K562 (cell line): ENCODE measurements around the gene DDR1. TPM values are rescaled to one million over a fixed set of nuclear protein-coding genes. Genes with fewer than 3 reads are reported as not detected.

Experiments
- AFF4 ChIP-seq: sonication (generic); formaldehyde crosslinking; IDR thresholded peaks from 2 replicates; pipeline ENCODE4 v1.8.0; 2023; ENCODE audit warnings: mild to moderate bottlenecking, missing genetic modification reagents
- ATF3 ChIP-seq, 2 experiments: fragments of 450-650 bp in 1 of 2; sonication (generic) in 1 of 2; formaldehyde crosslinking in 1 of 2; IDR thresholded peaks in 1 of 2; conservative IDR thresholded peaks in 1 of 2; 2 replicates each; pipeline versions ENCODE4 v1.6.1 to v1.8.1; 2016 to 2023; ENCODE audit warnings: mild to moderate bottlenecking in 2 of 2, moderate library complexity in 2 of 2, inconsistent platforms in 1 of 2, missing genetic modification reagents in 1 of 2
- BCOR ChIP-seq: fragments of 450-650 bp; IDR thresholded peaks from 2 replicates; pipeline ENCODE4 v1.6.1; 2016
- HOXB6 ChIP-seq: fragments of 250-450 bp; sonication (Bioruptor Pico); IDR thresholded peaks from 2 replicates; pipeline ENCODE4 v1.5.1; 2022; ENCODE audit warnings: mild to moderate bottlenecking, borderline replicate concordance
- MIER1 ChIP-seq: fragments of 450-650 bp; IDR thresholded peaks from 2 replicates; pipeline ENCODE4 v1.6.1; 2016; ENCODE audit warnings: antibody characterized with exemption, mild to moderate bottlenecking, low read depth
- NFE2 ChIP-seq: IDR thresholded peaks from 2 replicates; pipeline ENCODE4 v1.6.1; 2014; ENCODE audit warnings: antibody characterized with exemption, low read depth
- NONO ChIP-seq, 2 experiments: fragments of 200-400 bp in 1 of 2; fragments of 450-650 bp in 1 of 2; formaldehyde crosslinking in 1 of 2; IDR thresholded peaks; 2 replicates each; pipeline ENCODE4 v1.6.1; 2017; ENCODE audit warnings: low read depth in 2 of 2, mild to moderate bottlenecking in 2 of 2, moderate library complexity in 2 of 2, low read length in 1 of 2
- NR4A1 ChIP-seq, 2 experiments: fragments of 250-450 bp in 1 of 2; fragments of 450-650 bp in 1 of 2; sonication (Bioruptor Pico) in 1 of 2; IDR thresholded peaks; 2 replicates each; pipeline versions ENCODE4 v1.4.0 to v1.6.1; 2016 to 2020; ENCODE audit warnings: mild to moderate bottlenecking in 2 of 2, missing compliant biosample characterization in 1 of 2, missing genetic modification characterization in 1 of 2, moderate library complexity in 1 of 2
- PTRF ChIP-seq: fragments of 450-650 bp; IDR thresholded peaks from 2 replicates; pipeline ENCODE4 v1.6.1; 2016; ENCODE audit warnings: mild to moderate bottlenecking, missing genetic modification characterization, missing compliant biosample characterization
- PTTG1 ChIP-seq: fragments of 450-650 bp; IDR thresholded peaks from 2 replicates; pipeline ENCODE4 v1.6.1; 2016; ENCODE audit warnings: low read depth, mild to moderate bottlenecking, missing genetic modification characterization, missing compliant biosample characterization
- ZBTB43 ChIP-seq: sonication (generic); formaldehyde crosslinking; IDR thresholded peaks from 2 replicates; pipeline ENCODE4 v1.8.0; 2023; ENCODE audit warnings: mild to moderate bottlenecking, missing genetic modification reagents
- ZNF134 ChIP-seq: fragments of 250-450 bp; sonication (Bioruptor Pico); conservative IDR thresholded peaks from 2 replicates; pipeline ENCODE4 v1.4.0; 2020
- ZNF551 ChIP-seq: fragments of 250-450 bp; sonication (Bioruptor Pico); IDR thresholded peaks from 2 replicates; pipeline ENCODE4 v1.5.0; 2021; ENCODE audit warnings: mild to moderate bottlenecking, moderate library complexity
- ZNF707 ChIP-seq: fragments of 250-450 bp; sonication (Bioruptor Pico); conservative IDR thresholded peaks from 2 replicates; pipeline ENCODE4 v1.8.0; 2022; ENCODE audit warnings: inconsistent platforms, mild to moderate bottlenecking, moderate library complexity
- ZNF75A ChIP-seq: fragments of 450-650 bp; formaldehyde crosslinking; IDR thresholded peaks from 2 replicates; pipeline ENCODE4 v1.4.0; 2020; ENCODE audit warnings: mild to moderate bottlenecking
- polyA plus RNA-seq, 8 experiments: library from polyadenylated mRNA; depleted of rRNA in 4 of 8; stranded (reverse) in 5 of 8; unstranded in 3 of 8; fragments of >200 nt; fragmentation: Nextera tagmentation in 2 of 8; fragmentation: Illumina TruSeq in 1 of 8; extraction: Ambion mirVana in 2 of 8; extraction: Trizol in 1 of 8; gene quantifications; 2 replicates each; pipeline versions ENCODE4 v1.2.1 to v1.2.3, GENCODE V29; 2011 to 2014; ENCODE audit warnings: inconsistent platforms in 1 of 8, missing spikeins in 1 of 8
- total RNA-seq, 7 experiments: library from RNA; depleted of rRNA in 6 of 7; stranded (reverse); fragments of >200 nt in 6 of 7; fragmentation: Illumina TruSeq in 2 of 7; extraction: Trizol in 2 of 7; gene quantifications; 2 replicates each; pipeline versions ENCODE4 v1.2.1 to v1.2.3, GENCODE V29; 2011 to 2021; ENCODE audit warnings: low replicate concordance in 1 of 7
- TF ChIP-seq, protein P1 (sequence below): sonication (generic); formaldehyde crosslinking; IDR thresholded peaks from 2 replicates; pipeline ENCODE4 v1.5.0; 2020; ENCODE audit warnings: missing genetic modification reagents
- TF ChIP-seq, protein P2 (sequence below), 3 experiments: IDR thresholded peaks in 2 of 3; conservative IDR thresholded peaks in 1 of 3; 2 replicates each; pipeline ENCODE4 v1.5.1; 2011 to 2012; ENCODE audit warnings: low read length in 3 of 3, mild to moderate bottlenecking in 3 of 3, control low read depth in 2 of 3, improper control_type of control experiment in 1 of 3, inconsistent platforms in 1 of 3, low read depth in 1 of 3, mixed read lengths in 1 of 3, moderate library complexity in 1 of 3; ENCODE audit not compliant: insufficient read depth in 2 of 3

Gene DDR1
- total and polyA plus RNA-seq, 9 of the 15 experiments (the other 6 are each of a cell fraction or from before 2014, with no cell fraction given), result 1.4 to 44.6 (median 12.2) TPM

GRCh38 chr6:30885999-30886896, 1.9 kb downstream of the DDR1 start (continued):
- TF ChIP-seq ZNF707 (CRISPR knock-in tag) (no peak), NFE2 (0 out of 2 replicates have a peak, but pooled peaks have one; percentile 5), BCOR (no peak), NONO (IDR thresholded peaks at IDR 0.05; ENCODE audit: low read depth in 2 of 2, low read length in 1 of 2) (peak in 1 of 2 experiments; percentile 28; a peak in 1 of 4 replicates), NR4A1 (CRISPR knock-in tag; IDR thresholded peaks at IDR 0.05) (no peak), NR4A1 (tag; IDR thresholded peaks at IDR 0.05) (no peak), ZNF75A (CRISPR knock-in tag) (no peak), PTTG1 (tag) (no peak), ZBTB43 (no peak), ATF3 (IDR thresholded peaks at IDR 0.05) (peak; percentile 94), ATF3 (CRISPR knock-in tag; conservative IDR thresholded peaks at IDR 0.05) (0 out of 2 replicates have a peak, but pooled peaks have one; percentile 44), MIER1 (no peak), PTRF (no peak), ZNF551 (CRISPR knock-in tag) (no peak), HOXB6 (CRISPR knock-in tag) (no peak), AFF4 (no peak), ZNF134 (CRISPR knock-in tag) (no peak)
- TF ChIP-seq, protein P1, sequence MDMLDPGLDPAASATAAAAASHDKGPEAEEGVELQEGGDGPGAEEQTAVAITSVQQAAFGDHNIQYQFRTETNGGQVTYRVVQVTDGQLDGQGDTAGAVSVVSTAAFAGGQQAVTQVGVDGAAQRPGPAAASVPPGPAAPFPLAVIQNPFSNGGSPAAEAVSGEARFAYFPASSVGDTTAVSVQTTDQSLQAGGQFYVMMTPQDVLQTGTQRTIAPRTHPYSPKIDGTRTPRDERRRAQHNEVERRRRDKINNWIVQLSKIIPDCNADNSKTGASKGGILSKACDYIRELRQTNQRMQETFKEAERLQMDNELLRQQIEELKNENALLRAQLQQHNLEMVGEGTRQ, result no peak
- TF ChIP-seq, protein P2, sequence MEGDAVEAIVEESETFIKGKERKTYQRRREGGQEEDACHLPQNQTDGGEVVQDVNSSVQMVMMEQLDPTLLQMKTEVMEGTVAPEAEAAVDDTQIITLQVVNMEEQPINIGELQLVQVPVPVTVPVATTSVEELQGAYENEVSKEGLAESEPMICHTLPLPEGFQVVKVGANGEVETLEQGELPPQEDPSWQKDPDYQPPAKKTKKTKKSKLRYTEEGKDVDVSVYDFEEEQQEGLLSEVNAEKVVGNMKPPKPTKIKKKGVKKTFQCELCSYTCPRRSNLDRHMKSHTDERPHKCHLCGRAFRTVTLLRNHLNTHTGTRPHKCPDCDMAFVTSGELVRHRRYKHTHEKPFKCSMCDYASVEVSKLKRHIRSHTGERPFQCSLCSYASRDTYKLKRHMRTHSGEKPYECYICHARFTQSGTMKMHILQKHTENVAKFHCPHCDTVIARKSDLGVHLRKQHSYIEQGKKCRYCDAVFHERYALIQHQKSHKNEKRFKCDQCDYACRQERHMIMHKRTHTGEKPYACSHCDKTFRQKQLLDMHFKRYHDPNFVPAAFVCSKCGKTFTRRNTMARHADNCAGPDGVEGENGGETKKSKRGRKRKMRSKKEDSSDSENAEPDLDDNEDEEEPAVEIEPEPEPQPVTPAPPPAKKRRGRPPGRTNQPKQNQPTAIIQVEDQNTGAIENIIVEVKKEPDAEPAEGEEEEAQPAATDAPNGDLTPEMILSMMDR (IDR thresholded peaks at IDR 0.05 in 2 of 3, conservative IDR thresholded peaks at IDR 0.05 in 1 of 3; ENCODE audit: insufficient read depth in 2 of 3, low read depth in 1 of 3, low read length in 3 of 3), result no peak
